ENCODE data around the gene NDUFB3.

DNA sequence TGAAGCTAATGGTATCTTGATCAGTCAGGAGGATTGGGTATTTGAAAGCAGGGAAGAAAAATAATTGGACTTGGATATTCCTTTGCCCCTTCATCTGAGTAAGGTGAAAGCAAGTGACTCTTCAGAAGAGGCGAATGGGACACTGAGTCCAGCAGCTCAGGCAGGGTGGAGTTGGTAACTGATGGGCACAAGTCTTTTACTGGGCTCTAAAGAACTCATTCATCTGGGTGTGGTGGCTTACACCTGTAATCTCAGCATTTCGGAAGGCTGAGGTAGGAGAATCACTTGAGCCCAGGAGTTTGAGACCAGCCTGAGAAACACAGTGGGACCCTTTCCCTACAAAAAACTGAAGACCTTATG is 55.3 kb downstream of the NDUFB3 start:
- no peak for TF ChIP-seq POLR2A (IDR thresholded peaks at IDR 0.05)
- no peak for TF ChIP-seq POLR2AphosphoS5 (IDR thresholded peaks at IDR 0.05)
- no peak for TF ChIP-seq CTCF (IDR thresholded peaks at IDR 0.05)
